ENCODE data around the gene BCAS3.

The BCAS3 gene

DNA sequence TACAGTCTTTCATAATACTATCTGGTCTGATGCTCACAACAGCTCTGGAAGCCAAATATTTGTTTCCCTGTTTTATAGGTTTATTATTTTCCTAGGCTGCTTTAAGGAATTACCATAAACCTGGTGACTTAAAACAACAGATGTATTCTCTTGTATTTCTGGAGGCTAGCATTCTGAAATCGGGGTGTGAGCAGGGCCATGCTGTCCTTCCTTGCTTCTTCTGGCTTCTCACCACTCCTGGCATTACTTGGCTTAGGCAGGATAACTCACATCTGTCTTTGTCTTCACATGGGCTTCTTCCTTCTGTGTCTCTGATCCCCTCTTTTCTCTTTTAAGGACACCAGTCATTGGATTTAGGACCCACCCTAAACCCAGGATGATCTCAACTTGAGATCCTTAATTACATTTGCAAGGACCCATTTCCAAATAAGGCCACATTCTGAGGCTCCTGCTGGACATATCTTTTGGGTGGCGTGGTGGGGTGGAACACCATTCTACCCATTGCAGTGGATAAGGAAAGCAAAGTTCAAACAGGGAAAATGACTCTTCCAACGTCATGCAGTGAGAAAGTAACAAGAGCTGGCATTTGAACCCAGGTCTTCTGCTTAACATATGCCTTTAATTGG is 682.8 kb downstream of the BCAS3 start:
- TF ChIP-seq, protein P1, sequence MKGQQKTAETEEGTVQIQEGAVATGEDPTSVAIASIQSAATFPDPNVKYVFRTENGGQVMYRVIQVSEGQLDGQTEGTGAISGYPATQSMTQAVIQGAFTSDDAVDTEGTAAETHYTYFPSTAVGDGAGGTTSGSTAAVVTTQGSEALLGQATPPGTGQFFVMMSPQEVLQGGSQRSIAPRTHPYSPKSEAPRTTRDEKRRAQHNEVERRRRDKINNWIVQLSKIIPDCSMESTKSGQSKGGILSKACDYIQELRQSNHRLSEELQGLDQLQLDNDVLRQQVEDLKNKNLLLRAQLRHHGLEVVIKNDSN (IDR thresholded peaks at IDR 0.05), result no peak
- TF ChIP-seq FOXM1 (IDR thresholded peaks at IDR 0.05; ENCODE audit: borderline replicate concordance, low read depth) (no peak), TAF1 (IDR thresholded peaks at IDR 0.05; ENCODE audit: low read depth) (no peak), YY1 (IDR thresholded peaks at IDR 0.05; ENCODE audit: low read depth) (no peak), TEAD4 (IDR thresholded peaks at IDR 0.05) (no peak), CEBPB (IDR thresholded peaks at IDR 0.05) (no peak), NFIC (IDR thresholded peaks at IDR 0.05) (no peak), CREB1 (IDR thresholded peaks at IDR 0.05; ENCODE audit: low read depth) (no peak), EGR1 (IDR thresholded peaks at IDR 0.05) (no peak), ZBTB7A (IDR thresholded peaks at IDR 0.05; ENCODE audit: low read depth) (no peak)
- TF ChIP-seq, protein P2, sequence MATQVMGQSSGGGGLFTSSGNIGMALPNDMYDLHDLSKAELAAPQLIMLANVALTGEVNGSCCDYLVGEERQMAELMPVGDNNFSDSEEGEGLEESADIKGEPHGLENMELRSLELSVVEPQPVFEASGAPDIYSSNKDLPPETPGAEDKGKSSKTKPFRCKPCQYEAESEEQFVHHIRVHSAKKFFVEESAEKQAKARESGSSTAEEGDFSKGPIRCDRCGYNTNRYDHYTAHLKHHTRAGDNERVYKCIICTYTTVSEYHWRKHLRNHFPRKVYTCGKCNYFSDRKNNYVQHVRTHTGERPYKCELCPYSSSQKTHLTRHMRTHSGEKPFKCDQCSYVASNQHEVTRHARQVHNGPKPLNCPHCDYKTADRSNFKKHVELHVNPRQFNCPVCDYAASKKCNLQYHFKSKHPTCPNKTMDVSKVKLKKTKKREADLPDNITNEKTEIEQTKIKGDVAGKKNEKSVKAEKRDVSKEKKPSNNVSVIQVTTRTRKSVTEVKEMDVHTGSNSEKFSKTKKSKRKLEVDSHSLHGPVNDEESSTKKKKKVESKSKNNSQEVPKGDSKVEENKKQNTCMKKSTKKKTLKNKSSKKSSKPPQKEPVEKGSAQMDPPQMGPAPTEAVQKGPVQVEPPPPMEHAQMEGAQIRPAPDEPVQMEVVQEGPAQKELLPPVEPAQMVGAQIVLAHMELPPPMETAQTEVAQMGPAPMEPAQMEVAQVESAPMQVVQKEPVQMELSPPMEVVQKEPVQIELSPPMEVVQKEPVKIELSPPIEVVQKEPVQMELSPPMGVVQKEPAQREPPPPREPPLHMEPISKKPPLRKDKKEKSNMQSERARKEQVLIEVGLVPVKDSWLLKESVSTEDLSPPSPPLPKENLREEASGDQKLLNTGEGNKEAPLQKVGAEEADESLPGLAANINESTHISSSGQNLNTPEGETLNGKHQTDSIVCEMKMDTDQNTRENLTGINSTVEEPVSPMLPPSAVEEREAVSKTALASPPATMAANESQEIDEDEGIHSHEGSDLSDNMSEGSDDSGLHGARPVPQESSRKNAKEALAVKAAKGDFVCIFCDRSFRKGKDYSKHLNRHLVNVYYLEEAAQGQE (IDR thresholded peaks at IDR 0.05; ENCODE audit: low read depth), result no peak

DNA sequence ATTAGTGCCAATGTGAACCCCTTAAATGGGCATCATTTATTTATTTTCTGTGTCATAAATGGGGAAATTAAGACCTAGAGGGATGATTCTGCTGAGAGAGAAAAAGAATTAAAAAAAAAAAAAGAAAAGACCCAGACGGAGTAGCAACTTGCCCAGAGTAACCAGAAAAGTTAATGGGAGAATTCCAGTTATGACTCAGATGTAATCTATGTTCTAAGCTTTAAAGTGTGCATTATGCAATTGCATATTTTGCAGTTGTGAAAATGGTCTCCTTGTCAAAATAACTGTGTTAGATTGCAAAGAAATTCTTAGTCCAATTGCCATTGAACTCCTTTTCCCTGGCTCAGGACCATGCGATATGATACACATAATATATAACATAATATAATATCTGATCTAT is 683.4 kb downstream of the BCAS3 start:
- TF ChIP-seq, protein P2 (IDR thresholded peaks at IDR 0.05; ENCODE audit: low read depth), result no peak
- TF ChIP-seq YY1 (IDR thresholded peaks at IDR 0.05; ENCODE audit: low read depth) (no peak), RAD21 (IDR thresholded peaks at IDR 0.05; ENCODE audit: low read depth) (no peak), ZBTB7A (IDR thresholded peaks at IDR 0.05; ENCODE audit: low read depth) (no peak), EGR1 (IDR thresholded peaks at IDR 0.05) (no peak), NFIC (IDR thresholded peaks at IDR 0.05) (no peak), TCF12 (IDR thresholded peaks at IDR 0.05; ENCODE audit: low read depth) (no peak), CREB1 (IDR thresholded peaks at IDR 0.05; ENCODE audit: low read depth) (no peak), FOXM1 (IDR thresholded peaks at IDR 0.05; ENCODE audit: borderline replicate concordance, low read depth) (no peak), CEBPB (IDR thresholded peaks at IDR 0.05) (no peak), TEAD4 (IDR thresholded peaks at IDR 0.05) (no peak), TAF1 (IDR thresholded peaks at IDR 0.05; ENCODE audit: low read depth) (no peak), EP300 (IDR thresholded peaks at IDR 0.05; ENCODE audit: borderline replicate concordance) (no peak)
- TF ChIP-seq, protein P3, sequence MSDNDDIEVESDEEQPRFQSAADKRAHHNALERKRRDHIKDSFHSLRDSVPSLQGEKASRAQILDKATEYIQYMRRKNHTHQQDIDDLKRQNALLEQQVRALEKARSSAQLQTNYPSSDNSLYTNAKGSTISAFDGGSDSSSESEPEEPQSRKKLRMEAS (IDR thresholded peaks at IDR 0.05), result no peak
- TF ChIP-seq, protein P1 (IDR thresholded peaks at IDR 0.05), result no peak

DNA sequence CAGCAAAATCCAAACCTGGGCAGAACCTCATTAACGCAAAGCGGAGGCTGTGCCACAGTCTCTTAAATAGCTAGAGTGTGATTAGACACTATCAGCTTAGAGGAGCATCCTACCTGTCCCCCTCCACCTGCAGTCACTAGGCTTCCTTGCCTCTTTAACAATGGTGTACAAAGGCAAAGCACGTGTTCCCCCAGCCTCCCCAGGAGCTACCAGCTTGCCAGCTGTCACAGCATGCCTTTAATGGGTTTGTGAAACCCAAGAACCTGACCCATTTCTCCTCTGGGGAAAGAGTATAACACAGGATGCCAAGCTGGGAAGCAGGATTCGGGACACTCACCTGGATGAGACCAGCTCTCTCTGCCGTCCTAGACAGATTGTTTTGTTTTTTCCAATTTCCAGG is 684.7 kb downstream of the BCAS3 start:
- TF ChIP-seq, protein P1 (IDR thresholded peaks at IDR 0.05), result no peak
- TF ChIP-seq TAF1 (IDR thresholded peaks at IDR 0.05; ENCODE audit: low read depth), result no peak
- no peak for TF ChIP-seq CREB1 (IDR thresholded peaks at IDR 0.05; ENCODE audit: low read depth)
- TF ChIP-seq CEBPB (IDR thresholded peaks at IDR 0.05), result no peak
- TF ChIP-seq, protein P2 (IDR thresholded peaks at IDR 0.05; ENCODE audit: low read depth), result no peak
- no peak for TF ChIP-seq EP300 (IDR thresholded peaks at IDR 0.05; ENCODE audit: borderline replicate concordance)
- TF ChIP-seq ZBTB7A (IDR thresholded peaks at IDR 0.05; ENCODE audit: low read depth), result no peak
- TF ChIP-seq NFIC (IDR thresholded peaks at IDR 0.05), result no peak
- TF ChIP-seq YY1 (IDR thresholded peaks at IDR 0.05; ENCODE audit: low read depth), result no peak

DNA sequence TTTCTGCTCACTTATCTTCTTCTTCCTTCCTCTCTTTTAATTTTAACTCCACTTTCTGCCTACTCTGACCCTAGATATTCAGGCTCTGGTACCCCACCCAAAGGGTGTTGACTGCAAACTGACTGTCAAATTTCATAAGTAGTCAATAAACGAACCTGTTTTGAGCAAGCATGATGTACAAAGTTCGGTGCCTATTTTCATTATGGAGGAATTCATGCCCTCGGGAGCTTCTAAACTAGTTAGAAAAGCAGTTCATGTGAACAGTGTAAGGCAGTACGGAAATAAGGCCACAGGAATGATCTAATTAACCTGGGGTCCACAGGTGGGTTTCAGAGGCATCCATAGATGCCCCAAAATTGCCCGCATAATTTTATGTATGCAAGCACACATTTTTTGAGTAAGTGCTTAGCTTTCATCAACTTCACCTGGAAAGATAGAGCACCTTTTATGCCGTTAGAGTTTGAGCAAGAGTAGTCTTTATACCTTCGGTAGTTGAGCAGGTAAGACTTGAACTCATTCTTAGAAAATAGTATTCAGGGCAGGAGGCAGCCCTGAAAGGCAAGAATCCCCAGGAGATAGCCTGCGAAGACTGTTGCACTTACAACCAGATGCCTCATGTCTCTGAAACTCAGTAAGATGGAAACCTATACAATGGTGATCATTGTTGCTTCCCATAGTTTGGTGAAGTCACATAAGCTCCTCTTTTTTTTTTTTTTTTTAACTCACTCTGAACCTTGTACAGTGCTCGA is 685.4 kb downstream of the BCAS3 start:
- TF ChIP-seq TEAD4 (IDR thresholded peaks at IDR 0.05) (no peak), RAD21 (IDR thresholded peaks at IDR 0.05; ENCODE audit: low read depth) (no peak), EGR1 (IDR thresholded peaks at IDR 0.05) (no peak), TCF12 (IDR thresholded peaks at IDR 0.05; ENCODE audit: low read depth) (no peak), ZBTB7A (IDR thresholded peaks at IDR 0.05; ENCODE audit: low read depth) (no peak), CREB1 (IDR thresholded peaks at IDR 0.05; ENCODE audit: low read depth) (no peak), EP300 (IDR thresholded peaks at IDR 0.05; ENCODE audit: borderline replicate concordance) (no peak), CEBPB (IDR thresholded peaks at IDR 0.05) (no peak), NFIC (IDR thresholded peaks at IDR 0.05) (no peak), FOXM1 (IDR thresholded peaks at IDR 0.05; ENCODE audit: borderline replicate concordance, low read depth) (no peak), TAF1 (IDR thresholded peaks at IDR 0.05; ENCODE audit: low read depth) (no peak)
- TF ChIP-seq, protein P3 (IDR thresholded peaks at IDR 0.05), result no peak
- TF ChIP-seq, protein P1 (IDR thresholded peaks at IDR 0.05), result no peak
- TF ChIP-seq, protein P2 (IDR thresholded peaks at IDR 0.05; ENCODE audit: low read depth), result no peak

Data from Ishikawa (cell line).